ENCODE measurements around the gene BAIAP2. TPM values are rescaled to one million over a fixed set of nuclear protein-coding genes. Genes with fewer than 3 reads are reported as not detected.

The BAIAP2 gene, protein sequence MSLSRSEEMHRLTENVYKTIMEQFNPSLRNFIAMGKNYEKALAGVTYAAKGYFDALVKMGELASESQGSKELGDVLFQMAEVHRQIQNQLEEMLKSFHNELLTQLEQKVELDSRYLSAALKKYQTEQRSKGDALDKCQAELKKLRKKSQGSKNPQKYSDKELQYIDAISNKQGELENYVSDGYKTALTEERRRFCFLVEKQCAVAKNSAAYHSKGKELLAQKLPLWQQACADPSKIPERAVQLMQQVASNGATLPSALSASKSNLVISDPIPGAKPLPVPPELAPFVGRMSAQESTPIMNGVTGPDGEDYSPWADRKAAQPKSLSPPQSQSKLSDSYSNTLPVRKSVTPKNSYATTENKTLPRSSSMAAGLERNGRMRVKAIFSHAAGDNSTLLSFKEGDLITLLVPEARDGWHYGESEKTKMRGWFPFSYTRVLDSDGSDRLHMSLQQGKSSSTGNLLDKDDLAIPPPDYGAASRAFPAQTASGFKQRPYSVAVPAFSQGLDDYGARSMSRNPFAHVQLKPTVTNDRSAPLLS
- total RNA-seq: 10 to 100 TPM; 21.0 to 47.0 (median 37.6) TPM

GRCh38 chr17:81034779-81035520, at the start of gene BAIAP2:
Gene BAIAP2 (plus strand): TSS chr17:81035151. CDS start chr17:81035255, 104 bp downstream.
- peak; percentile 82 for TF ChIP-seq POLR2A (IDR thresholded peaks at IDR 0.05)
- TF ChIP-seq, protein P1, sequence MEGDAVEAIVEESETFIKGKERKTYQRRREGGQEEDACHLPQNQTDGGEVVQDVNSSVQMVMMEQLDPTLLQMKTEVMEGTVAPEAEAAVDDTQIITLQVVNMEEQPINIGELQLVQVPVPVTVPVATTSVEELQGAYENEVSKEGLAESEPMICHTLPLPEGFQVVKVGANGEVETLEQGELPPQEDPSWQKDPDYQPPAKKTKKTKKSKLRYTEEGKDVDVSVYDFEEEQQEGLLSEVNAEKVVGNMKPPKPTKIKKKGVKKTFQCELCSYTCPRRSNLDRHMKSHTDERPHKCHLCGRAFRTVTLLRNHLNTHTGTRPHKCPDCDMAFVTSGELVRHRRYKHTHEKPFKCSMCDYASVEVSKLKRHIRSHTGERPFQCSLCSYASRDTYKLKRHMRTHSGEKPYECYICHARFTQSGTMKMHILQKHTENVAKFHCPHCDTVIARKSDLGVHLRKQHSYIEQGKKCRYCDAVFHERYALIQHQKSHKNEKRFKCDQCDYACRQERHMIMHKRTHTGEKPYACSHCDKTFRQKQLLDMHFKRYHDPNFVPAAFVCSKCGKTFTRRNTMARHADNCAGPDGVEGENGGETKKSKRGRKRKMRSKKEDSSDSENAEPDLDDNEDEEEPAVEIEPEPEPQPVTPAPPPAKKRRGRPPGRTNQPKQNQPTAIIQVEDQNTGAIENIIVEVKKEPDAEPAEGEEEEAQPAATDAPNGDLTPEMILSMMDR (IDR thresholded peaks at IDR 0.05): no peak
- TF ChIP-seq POLR2AphosphoS5 (IDR thresholded peaks at IDR 0.05): peak; percentile 96 to 97 (median 97)
- Histone ChIP-seq H3K27me3 (no peaks in the 10 kb centered on the region), H3K27ac (peak within 1 kb of the TSS; percentile 80 to 88), H3K9me3 (no peaks in the 10 kb centered on the region), H3K4me3 (peak within 1 kb of the TSS; percentile 59 to 74 (median 68)), H3K36me3 (no peaks in the 10 kb centered on the region), H3K4me1 (peaks cover 9 to 26% of the 10 kb centered on the region in 2 donors)
- intact Hi-C loops (cut with DNase I; ENCODE audit: low total_unique reads): no loop called here
- peak; percentile 94 to 98 for DNase-seq (ENCODE audit: low spot score in 2 of 2)

DNA sequence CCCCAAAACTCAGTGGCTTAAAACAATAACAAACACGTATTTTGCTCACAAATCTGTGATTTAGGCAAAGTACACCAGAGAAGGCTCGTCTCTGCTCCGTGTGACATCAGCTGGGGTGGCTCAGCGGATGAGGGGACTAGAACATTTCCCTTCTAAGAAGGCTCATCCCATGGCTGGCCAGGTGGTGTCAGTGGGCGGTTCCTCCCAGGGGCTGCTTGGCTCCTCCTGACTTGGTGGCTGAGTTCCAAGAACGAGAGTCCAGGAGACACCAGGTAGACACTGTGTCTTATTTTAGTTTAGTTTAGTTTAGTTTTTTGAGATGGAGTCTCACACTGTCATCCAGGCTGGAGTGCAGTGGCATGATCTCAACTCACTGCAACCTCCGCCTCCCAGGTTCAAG, 48.9 kb upstream of the BAIAP2 start:
- intact Hi-C loops (cut with DNase I; ENCODE audit: low total_unique reads): loop anchor here (10.0 kb wide), 1 partner anchor 561 kb away; no protein-coding TSS in a partner anchor
- Histone ChIP-seq H3K9me3 (no peaks in the 10 kb centered on the region), H3K4me3 (no peak overlapping the region), H3K4me1 (peaks cover 0 to 6% of the 10 kb centered on the region in 2 donors), H3K27ac (no peak overlapping the region), H3K36me3 (no peaks in the 10 kb centered on the region), H3K27me3 (peaks cover 2% of the 10 kb centered on the region in 2 donors)
- DNase-seq (ENCODE audit: low spot score in 2 of 2): no peak
- TF ChIP-seq, protein P1 (IDR thresholded peaks at IDR 0.05): no peak
- no peak for TF ChIP-seq POLR2AphosphoS5 (IDR thresholded peaks at IDR 0.05)
- TF ChIP-seq POLR2A (IDR thresholded peaks at IDR 0.05): no peak

- Histone ChIP-seq H3K9me3 (no peaks in the 10 kb centered on the region), H3K4me1 (peaks cover 0 to 6% of the 10 kb centered on the region in 2 donors), H3K4me3 (no peak overlapping the region), H3K36me3 (no peaks in the 10 kb centered on the region), H3K27me3 (no peaks in the 10 kb centered on the region), H3K27ac (no peak overlapping the region)
- intact Hi-C loops (cut with DNase I; ENCODE audit: low total_unique reads): loop anchor here (10.0 kb wide), 1 partner anchor 562 kb away; no protein-coding TSS in a partner anchor
- no peak for DNase-seq (ENCODE audit: low spot score in 2 of 2)
- TF ChIP-seq, protein P1 (IDR thresholded peaks at IDR 0.05): no peak
- no peak for TF ChIP-seq POLR2AphosphoS5 (IDR thresholded peaks at IDR 0.05)
- TF ChIP-seq POLR2A (IDR thresholded peaks at IDR 0.05): no peak
Observed at GRCh38 chr17:80986816-80987475, 48.0 kb upstream of the BAIAP2 start.

- Histone ChIP-seq H3K27me3 (no peaks in the 10 kb centered on the region), H3K9me3 (no peaks in the 10 kb centered on the region), H3K4me3 (peak overlapping the region in 1 of 3 donors; percentile 25), H3K4me1 (peaks cover 0 to 6% of the 10 kb centered on the region in 2 donors), H3K36me3 (no peaks in the 10 kb centered on the region), H3K27ac (peak overlapping the region in 1 of 2 donors; percentile 55)
- intact Hi-C loops (cut with DNase I; ENCODE audit: low total_unique reads): loop anchor here (10.0 kb wide), 1 partner anchor 563 kb away; no protein-coding TSS in a partner anchor
- no peak for DNase-seq (ENCODE audit: low spot score in 2 of 2)
- TF ChIP-seq POLR2A (IDR thresholded peaks at IDR 0.05) (no peak), POLR2AphosphoS5 (IDR thresholded peaks at IDR 0.05) (no peak)
- TF ChIP-seq, protein P1 (IDR thresholded peaks at IDR 0.05): no peak
Observed at GRCh38 chr17:80987941-80988461, 47.0 kb upstream of the BAIAP2 start.

Measured in breast epithelium (tissue), 4 donors.